Muscle of back (tissue), 11 donors: ENCODE results near the gene CDKAL1. TPM values are rescaled to one million over a fixed set of nuclear protein-coding genes. Genes with fewer than 3 reads are reported as not detected.

ENCODE experiments used
- DNase-seq, 3 donors: peaks; one replicate each; pipeline versions ENCODE4 v3.0.0 to v3.0.0-alpha.2; 2013
- polyA plus RNA-seq, 10 donors: library from polyadenylated mRNA; unstranded; fragments of 120-200 nt; gene quantifications; one replicate each; pipeline ENCODE4 v1.2.1, GENCODE V29; 2013; ENCODE audit not compliant: insufficient read length in 10 of 10

Gene CDKAL1
- polyA plus RNA-seq, 10 donors: 10.7 to 17.1 (median 13.9) TPM

DNA sequence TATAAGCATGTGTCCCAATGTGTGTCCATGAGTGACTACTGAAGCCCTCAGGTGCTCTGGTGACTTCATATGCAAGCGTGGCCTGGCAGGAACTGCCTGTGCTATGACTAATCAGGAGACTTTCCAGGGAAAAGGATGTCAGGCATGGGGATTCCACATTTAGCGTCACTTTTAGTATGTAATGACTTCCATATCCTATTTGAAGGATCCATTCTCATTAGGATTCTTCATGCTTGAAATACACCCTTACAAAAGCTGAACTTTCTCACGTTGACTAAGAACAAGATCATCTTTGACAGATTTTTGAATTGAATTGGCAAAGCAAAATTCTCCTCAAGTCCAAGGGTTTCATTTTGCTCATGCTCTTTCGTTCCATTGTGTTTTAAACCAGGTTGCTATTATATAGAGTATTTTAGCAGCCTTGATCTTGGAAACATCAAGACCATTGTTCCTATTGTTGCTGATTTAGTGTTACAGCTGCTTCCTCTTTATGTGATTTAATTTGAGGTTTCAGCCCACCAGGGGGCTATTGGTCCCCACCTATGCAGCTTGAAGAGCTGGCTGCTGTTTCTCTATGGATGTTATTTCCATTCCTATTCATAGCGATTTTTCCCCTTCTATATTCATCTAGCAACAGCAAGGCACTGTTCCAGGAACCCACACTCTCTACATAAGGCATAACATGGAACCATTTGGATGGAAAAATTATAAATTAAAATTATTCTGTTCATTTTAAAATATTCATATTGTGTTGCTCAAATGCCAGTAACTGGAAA lies 418.6 kb downstream of the CDKAL1 start:
- DNase-seq: peak; percentile 55 to 79 (median 69)

GRCh38 chr6:20954315-20954714 lies 420.1 kb downstream of the CDKAL1 start:
- no peak for DNase-seq

GRCh38 chr6:20955131-20955530 lies 420.9 kb downstream of the CDKAL1 start:
- DNase-seq: no peak

GRCh38 chr6:20955751-20956150 lies 421.5 kb downstream of the CDKAL1 start:
- DNase-seq: no peak

DNA sequence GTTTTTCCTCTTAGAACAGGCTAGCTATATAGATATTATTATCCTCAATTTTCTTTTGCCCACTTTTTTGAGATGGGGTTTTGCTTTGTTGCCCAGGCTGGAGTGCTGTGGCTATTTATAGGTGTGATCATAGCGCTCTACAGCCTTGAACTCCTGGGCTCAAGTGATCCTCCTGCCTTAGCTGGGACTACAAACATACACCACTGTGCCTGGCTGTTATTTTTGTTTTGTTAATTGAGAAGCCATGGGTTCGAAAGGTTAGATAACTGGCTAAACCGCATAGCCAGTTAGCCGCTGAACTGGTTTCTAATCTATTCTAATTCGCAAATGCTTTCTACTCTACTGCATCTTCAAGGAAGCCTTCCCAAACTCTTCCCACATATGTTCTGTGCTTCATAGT lies 425.8 kb downstream of the CDKAL1 start:
- no peak for DNase-seq

DNA sequence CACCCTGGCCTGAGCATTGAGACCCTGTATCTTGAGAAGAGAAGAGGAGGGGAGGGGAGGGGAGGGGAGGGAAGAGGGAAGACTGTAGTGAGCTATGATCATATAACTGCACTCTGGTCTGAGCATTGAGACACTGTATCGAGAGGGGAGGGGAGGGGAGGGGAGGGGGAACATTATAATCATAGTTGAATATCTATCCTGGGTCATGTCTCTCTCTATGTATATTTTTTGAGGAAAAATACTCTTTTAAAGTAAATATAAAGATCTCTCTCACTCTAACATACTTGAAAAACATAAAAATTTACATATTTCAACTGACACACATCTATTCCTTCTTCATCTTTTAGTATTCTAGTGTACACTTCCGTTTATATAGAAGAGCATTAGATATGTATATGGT lies 431.0 kb downstream of the CDKAL1 start:
- no peak for DNase-seq

DNA sequence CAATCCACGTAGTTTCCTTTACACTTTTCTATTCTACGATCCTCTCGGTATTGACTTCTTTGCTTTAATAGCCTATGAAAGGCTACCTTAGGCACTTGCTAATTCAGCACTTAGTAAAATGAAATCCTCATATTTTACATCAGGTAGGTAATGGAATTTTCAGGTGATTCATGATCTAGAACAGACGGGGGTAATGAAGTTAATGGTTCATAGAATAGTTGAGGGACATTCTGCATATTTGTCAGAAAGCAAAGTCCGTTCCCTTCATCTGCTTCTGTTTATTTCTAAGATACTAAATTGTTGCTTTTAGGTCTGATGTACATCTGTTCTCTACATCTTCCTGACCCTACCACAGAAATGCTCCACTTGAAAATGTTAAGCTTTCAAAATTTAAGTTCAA lies 431.7 kb downstream of the CDKAL1 start:
- DNase-seq: no peak

- DNase-seq: no peak
These were observed 435.3 kb downstream of the CDKAL1 start for GRCh38 chr6:20969551-20969950.

GRCh38 chr6:20976391-20976918 lies 442.2 kb downstream of the CDKAL1 start:
- DNase-seq: no peak

DNA sequence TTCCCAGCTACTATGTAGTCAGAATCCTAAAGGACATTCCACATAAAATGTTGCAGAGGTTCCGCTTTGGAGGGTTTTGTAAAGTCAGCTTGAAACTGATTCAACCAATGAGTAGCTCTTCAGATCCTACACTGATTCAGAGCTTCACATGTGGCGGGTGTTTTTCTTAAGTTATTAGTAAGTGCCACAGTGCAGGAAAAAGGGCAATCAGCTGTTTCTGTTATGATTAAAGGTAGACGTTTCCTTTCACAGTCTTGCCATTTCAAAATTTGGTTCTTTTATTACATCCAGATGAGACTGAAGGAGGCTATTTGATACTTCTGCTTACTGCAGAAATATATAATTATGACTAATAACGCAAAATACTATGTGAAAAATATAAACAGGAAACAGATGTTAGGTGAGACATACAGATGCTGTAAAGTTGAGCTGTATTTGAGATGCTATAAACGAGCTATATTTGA lies 443.9 kb downstream of the CDKAL1 start:
- peak; percentile 44 to 74 (median 47) for DNase-seq

DNA sequence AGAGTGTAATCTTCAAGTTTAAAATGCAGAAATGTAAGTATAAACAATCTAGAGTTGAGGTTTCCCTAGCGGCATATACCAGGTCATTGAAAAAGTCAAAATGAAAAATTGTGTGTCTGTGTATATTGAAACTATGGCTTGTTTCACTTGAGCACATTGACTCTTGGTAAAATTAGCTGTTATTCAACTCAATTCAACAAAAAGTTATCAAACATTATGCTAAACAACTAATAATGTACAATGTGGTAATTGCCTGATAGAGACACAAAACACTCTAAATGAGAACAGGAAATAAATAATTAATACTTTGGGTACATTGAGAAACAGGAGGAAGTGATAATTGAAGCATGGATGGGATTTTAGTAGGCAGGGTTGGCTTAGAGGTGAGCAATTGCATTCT lies 444.8 kb downstream of the CDKAL1 start:
- DNase-seq: no peak

DNA sequence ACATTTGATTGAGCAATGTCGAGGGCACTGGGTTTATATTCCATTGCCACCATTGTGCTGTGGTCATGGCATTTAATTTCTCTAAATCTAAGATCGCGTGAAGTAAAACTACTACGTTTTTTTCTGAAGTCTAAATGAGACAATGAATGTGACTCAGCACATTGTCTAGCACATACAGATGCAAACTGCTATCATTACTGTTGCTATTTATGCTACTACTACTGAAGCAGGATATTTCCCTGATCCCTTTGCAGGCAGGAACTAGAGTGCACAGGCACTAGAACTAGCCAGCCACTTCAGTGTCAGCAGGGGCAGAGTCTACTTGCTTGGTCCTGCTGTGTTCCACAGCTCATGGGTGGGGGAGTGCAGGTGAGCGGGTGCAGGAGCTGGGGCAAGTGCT lies 449.7 kb downstream of the CDKAL1 start:
- no peak for DNase-seq

- no peak for DNase-seq
These were observed 451.6 kb downstream of the CDKAL1 start for GRCh38 chr6:20985821-20986220.

GRCh38 chr6:20991910-20992309 lies 457.7 kb downstream of the CDKAL1 start:
- no peak for DNase-seq

DNA sequence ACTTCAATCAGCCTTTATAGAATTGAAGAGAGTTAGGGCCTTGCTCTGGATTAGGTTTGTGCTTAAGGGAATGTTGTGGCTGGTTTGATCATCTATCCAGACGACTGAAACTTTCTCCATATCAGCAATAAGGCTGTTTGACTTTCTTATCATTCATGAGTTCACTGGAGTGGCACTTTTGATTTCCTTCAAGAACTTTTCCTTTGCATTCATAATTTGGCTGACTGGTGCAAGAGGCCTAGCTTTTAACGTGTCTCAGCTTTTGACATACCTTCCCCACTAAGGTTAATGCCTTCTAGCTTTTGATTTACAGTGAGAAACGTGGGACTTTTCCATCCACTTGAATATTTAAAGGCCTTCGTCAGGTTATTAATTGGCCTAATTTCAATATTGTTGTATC lies 461.8 kb downstream of the CDKAL1 start:
- DNase-seq: no peak

DNA sequence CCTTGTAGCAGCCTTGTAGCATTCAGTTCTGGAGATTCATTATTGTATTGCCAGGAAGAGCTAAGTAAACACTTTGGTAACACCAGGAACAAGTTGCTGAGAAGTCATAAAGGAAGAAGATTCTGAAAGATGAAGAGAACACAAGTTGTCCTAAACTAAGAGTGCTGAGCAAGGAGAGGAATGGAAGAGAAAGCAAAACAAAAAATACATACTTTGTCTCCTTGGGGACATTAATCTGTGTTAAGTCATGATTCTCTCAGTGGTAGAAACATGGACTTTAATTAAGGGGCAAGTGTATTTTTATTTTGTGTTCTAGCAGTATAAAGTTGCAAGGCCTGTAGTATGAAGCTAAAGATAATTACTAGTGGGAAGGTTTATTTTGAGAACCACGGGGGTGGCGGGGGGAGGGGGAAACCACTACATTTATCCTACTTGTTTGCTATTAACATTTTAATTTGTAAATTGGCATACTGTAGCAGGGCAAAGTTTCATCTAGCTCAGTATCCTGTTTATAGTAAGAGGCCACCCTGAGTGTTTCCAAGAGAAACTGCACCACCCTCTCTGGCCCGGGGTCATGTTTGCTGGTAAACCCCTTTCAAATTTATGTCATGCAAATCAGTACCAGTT lies 463.0 kb downstream of the CDKAL1 start:
- DNase-seq: no peak

GRCh38 chr6:20997770-20998147 lies 463.5 kb downstream of the CDKAL1 start:
- no peak for DNase-seq

DNA sequence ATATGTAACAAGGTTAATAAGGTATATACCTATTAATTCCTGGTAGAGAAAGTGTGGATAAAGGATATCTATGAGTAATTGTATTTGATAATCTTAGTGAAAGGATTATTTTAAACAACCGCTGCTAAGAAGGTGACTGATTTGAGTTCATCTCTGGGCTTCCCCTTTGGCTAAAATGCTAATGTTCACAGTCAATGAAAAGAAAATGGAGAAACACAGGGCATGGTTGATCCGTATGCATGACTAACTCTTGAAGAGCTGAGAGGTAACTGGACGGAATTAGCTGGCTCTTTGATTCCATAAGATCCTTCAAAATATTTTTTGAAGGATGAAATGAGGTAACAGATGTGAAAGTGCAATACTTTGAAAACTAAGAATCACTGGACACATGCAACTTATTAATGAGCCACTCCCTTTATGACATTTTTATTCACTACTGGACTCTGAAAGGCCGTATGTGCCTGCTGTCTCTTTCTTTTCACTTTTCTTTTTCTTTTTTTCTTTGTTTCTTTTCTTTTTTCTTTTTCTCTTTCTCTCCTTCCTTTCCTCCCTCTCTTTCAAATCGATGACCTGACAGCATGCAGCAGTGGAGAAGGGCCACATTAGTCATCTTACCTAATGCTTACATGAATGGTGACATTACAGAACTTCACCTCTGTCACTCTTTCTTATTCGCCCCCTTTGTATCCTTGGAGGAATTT lies 464.6 kb downstream of the CDKAL1 start:
- no peak for DNase-seq

DNA sequence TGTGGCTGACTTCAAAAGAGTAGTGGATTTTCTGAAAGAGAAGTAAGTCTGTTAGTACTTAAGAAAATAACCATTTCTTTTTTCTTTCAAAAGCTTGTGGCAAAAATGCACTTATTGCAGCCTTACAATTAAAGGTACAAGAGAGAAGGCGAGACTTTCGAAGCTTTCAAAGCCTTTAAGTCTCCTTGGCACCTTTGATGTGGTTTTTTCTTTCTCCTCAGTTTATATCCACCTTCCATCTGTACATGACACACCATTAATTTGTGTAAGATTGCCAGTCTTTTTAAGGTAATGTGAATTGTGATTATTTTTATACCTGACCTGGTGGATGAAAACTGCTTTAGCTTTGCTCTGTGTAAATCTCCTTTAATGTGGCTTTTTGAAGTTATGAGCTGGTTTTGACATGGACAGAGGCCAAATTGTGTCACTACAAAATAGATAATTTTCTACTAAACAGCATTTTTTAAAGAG lies 466.1 kb downstream of the CDKAL1 start:
- no peak for DNase-seq

DNA sequence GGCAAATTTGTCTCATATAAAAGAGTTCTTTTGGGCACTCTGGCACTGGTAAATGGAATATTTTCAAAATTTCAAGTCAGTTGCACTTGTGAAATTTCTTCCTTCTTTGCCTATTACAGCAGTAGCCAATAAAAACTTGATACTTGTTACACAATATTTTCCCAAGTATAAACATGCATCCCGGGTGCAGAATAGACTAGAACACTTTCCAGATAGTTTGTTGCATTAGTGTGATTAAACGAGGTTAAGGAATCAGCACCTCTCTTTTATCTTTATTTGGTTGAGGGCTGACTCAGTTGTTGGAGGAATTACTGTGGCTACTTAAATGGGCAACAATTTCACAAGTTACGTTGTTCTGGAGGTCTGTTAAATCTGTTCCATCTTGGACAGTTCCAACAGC lies 467.5 kb downstream of the CDKAL1 start:
- no peak for DNase-seq

DNA sequence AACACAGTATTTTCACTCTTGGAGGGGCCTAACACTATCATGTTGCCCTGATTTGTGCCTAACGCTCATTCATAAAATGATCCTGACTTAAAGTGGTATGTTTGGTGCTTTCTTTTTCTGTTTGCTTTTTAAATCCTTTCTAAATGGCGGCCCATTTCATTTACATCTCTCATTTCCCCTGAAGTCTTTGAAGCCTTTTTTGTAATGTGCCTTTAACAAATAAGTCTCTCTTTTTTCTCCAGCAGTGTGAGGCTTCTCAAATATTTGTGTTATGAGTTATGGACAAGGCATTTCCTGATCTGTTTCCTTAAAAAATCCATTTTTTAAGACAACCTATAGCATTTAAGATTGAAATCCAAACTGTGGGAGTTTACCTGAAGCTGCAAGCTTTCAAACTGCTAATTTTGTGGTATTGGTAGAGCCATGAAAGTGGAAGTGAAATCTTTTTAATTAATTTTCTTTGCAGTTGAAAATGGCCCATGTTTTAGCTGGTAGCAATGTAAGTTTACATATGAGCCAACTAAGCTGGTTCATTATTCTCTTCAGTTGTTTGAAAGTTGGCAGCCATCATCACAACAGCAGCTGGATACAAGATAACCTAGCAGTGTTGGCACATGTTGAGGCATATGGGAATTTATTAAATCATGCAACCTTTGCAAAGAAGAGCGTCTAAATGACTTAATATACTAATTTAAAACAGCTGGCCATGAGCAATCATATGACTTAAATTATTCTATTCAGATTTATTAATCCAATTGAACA lies 469.7 kb downstream of the CDKAL1 start:
- DNase-seq: peak; percentile 31 to 55 (median 35)
